ENCODE measurements around the gene GAPDH. TPM values are rescaled to one million over a fixed set of nuclear protein-coding genes. Genes with fewer than 3 reads are reported as not detected.
"Not testable (repeated sequence)": the region's sequence is repeated elsewhere in the genome, so short reads cannot be mapped to it uniquely, and the experiment has no call there.

Gene GAPDH
- total RNA-seq, 1 donor from 2014 or later = 3,067 TPM

- Mint-ChIP-seq H3K4me1 (ENCODE audit: low read depth) (peaks cover 65% of the 10 kb centered on the region), H3K27ac (ENCODE audit: unreplicated experiment) (peak overlapping the region; percentile 99), H3K4me3 (ENCODE audit: unreplicated experiment) (peak overlapping the region; percentile 90), H3K36me3 (ENCODE audit: low read depth) (peaks cover 23% of the 10 kb centered on the region)
- H3K27me3 Mint-ChIP-seq (ENCODE audit: low read depth); DNase-seq (ENCODE audit: low spot score); H3K9me3 Mint-ChIP-seq (ENCODE audit: low read depth): not testable (repeated sequence)
- TF ChIP-seq, protein P1, sequence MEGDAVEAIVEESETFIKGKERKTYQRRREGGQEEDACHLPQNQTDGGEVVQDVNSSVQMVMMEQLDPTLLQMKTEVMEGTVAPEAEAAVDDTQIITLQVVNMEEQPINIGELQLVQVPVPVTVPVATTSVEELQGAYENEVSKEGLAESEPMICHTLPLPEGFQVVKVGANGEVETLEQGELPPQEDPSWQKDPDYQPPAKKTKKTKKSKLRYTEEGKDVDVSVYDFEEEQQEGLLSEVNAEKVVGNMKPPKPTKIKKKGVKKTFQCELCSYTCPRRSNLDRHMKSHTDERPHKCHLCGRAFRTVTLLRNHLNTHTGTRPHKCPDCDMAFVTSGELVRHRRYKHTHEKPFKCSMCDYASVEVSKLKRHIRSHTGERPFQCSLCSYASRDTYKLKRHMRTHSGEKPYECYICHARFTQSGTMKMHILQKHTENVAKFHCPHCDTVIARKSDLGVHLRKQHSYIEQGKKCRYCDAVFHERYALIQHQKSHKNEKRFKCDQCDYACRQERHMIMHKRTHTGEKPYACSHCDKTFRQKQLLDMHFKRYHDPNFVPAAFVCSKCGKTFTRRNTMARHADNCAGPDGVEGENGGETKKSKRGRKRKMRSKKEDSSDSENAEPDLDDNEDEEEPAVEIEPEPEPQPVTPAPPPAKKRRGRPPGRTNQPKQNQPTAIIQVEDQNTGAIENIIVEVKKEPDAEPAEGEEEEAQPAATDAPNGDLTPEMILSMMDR (IDR thresholded peaks at IDR 0.05) = peak; percentile 90
These were observed 3.5 kb downstream of the GAPDH start for GRCh38 chr12:6537580-6538419.

DNA sequence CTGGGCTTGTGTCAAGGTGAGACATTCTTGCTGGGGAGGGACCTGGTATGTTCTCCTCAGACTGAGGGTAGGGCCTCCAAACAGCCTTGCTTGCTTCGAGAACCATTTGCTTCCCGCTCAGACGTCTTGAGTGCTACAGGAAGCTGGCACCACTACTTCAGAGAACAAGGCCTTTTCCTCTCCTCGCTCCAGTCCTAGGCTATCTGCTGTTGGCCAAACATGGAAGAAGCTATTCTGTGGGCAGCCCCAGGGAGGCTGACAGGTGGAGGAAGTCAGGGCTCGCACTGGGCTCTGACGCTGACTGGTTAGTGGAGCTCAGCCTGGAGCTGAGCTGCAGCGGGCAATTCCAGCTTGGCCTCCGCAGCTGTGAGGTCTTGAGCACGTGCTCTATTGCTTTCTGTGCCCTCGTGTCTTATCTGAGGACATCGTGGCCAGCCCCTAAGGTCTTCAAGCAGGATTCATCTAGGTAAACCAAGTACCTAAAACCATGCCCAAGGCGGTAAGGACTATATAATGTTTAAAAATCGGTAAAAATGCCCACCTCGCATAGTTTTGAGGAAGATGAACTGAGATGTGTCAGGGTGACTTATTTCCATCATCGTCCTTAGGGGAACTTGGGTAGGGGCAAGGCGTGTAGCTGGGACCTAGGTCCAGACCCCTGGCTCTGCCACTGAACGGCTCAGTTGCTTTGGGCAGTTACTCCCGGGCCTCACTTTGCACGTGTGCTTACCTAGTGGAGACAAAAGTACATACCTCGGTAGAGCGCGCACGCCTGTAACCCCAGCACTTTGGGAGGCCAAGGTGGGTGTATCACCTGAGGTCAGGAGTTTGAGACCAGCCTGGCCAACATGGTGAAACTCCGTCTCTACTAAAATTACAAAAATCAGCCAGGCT, 4.3 kb downstream of the GAPDH start:
- Mint-ChIP-seq H3K4me1 (ENCODE audit: low read depth) (peaks cover 59% of the 10 kb centered on the region), H3K4me3 (ENCODE audit: unreplicated experiment) (no peak overlapping the region), H3K27me3 (ENCODE audit: low read depth) (no peaks in the 10 kb centered on the region), H3K27ac (ENCODE audit: unreplicated experiment) (peak overlapping the region; percentile 99), H3K9me3 (ENCODE audit: low read depth) (no peaks in the 10 kb centered on the region), H3K36me3 (ENCODE audit: low read depth) (peaks cover 23% of the 10 kb centered on the region)
- no peak for DNase-seq (ENCODE audit: low spot score)
- TF ChIP-seq, protein P1 (IDR thresholded peaks at IDR 0.05) = no peak

- H3K27ac Mint-ChIP-seq (ENCODE audit: unreplicated experiment) = peak overlapping the region; percentile 96
- H3K36me3 Mint-ChIP-seq (ENCODE audit: low read depth) = peaks cover 24% of the 10 kb centered on the region
- TF ChIP-seq, protein P1 (IDR thresholded peaks at IDR 0.05) = no peak
- no peaks in the 10 kb centered on the region for H3K9me3 Mint-ChIP-seq (ENCODE audit: low read depth)
- H3K27me3 Mint-ChIP-seq (ENCODE audit: low read depth) = no peaks in the 10 kb centered on the region
- H3K4me1 Mint-ChIP-seq (ENCODE audit: low read depth) = peaks cover 56% of the 10 kb centered on the region
- no peak overlapping the region for H3K4me3 Mint-ChIP-seq (ENCODE audit: unreplicated experiment)
- no peak for DNase-seq (ENCODE audit: low spot score)
These were observed 5.0 kb downstream of the GAPDH start for GRCh38 chr12:6539314-6539682.

- DNase-seq (ENCODE audit: low spot score) = no peak
- H3K27ac Mint-ChIP-seq (ENCODE audit: unreplicated experiment) = peak overlapping the region; percentile 96
- no peaks in the 10 kb centered on the region for H3K27me3 Mint-ChIP-seq (ENCODE audit: low read depth)
- peaks cover 56% of the 10 kb centered on the region for H3K4me1 Mint-ChIP-seq (ENCODE audit: low read depth)
- TF ChIP-seq, protein P1 (IDR thresholded peaks at IDR 0.05) = no peak
- H3K4me3 Mint-ChIP-seq (ENCODE audit: unreplicated experiment) = no peak overlapping the region
- H3K36me3 Mint-ChIP-seq (ENCODE audit: low read depth) = peaks cover 27% of the 10 kb centered on the region
- no peaks in the 10 kb centered on the region for H3K9me3 Mint-ChIP-seq (ENCODE audit: low read depth)
These were observed 5.4 kb downstream of the GAPDH start for GRCh38 chr12:6539707-6540134.

Measured in chondrocyte (in vitro differentiated cells).